Endometrial microvascular endothelial cells (primary cell): ENCODE measurements around the gene ADD3. TPM values are rescaled to one million over a fixed set of nuclear protein-coding genes. Genes with fewer than 3 reads are reported as not detected.

Source experiments
- in situ Hi-C: cut with HindIII; loops from 2 replicates; pipeline ENCODE4 v1.10.0; 2017; ENCODE audit warnings: low sequenced_read_pairs, low pct_unique_long_range_greater_than_20kb; ENCODE audit errors: inconsistent ontology term
- total RNA-seq: library from RNA; depleted of rRNA; stranded (reverse); fragments of >200 nt; gene quantifications from one replicate; pipeline ENCODE4 v1.2.3, GENCODE V29; 2015; ENCODE audit errors: inconsistent ontology term

ADD3 gene
- total RNA-seq, 1 donor from 2014 or later: 11.0 TPM

DNA sequence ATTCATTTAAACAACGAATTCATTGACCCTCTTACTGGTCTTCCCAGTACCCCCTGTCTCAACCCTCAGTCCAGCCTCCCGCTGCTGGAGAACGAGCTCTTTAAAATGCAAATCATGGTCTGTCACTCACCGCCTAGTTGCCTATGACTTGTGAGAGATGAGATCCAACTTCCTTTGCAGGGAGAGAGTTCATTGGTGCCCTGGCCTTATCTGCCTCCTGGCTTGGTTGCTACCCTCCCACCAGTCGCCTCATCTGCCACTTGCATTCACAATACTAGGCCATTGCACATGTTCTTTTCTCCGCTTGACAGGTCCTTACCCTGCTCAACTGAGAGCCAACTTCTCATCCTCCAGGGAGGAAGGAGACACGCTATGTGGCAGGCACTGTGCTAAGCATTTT lies 145.6 kb downstream of the ADD3 start:
- in situ Hi-C loops: no loop called here

DNA sequence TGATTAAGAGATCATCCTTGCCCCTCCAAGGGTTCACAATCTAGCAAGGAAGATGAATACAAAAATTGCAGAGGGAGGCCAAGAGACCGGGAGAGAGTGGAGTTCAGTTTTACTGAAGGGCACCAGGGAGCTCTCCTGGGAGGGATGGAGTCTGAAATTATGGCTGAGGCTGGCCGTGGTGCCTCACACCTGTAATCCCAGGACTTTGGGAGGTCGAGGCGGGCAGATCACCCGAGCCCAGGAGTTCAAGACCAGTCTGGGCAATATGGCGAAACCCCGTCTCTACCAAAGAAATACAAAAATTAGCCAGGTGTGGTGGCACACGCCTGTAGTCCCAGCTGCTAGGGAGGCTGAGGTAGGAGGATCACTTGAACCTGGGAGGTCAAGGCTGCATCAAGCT lies 148.3 kb downstream of the ADD3 start:
- in situ Hi-C loops: no loop called here

DNA sequence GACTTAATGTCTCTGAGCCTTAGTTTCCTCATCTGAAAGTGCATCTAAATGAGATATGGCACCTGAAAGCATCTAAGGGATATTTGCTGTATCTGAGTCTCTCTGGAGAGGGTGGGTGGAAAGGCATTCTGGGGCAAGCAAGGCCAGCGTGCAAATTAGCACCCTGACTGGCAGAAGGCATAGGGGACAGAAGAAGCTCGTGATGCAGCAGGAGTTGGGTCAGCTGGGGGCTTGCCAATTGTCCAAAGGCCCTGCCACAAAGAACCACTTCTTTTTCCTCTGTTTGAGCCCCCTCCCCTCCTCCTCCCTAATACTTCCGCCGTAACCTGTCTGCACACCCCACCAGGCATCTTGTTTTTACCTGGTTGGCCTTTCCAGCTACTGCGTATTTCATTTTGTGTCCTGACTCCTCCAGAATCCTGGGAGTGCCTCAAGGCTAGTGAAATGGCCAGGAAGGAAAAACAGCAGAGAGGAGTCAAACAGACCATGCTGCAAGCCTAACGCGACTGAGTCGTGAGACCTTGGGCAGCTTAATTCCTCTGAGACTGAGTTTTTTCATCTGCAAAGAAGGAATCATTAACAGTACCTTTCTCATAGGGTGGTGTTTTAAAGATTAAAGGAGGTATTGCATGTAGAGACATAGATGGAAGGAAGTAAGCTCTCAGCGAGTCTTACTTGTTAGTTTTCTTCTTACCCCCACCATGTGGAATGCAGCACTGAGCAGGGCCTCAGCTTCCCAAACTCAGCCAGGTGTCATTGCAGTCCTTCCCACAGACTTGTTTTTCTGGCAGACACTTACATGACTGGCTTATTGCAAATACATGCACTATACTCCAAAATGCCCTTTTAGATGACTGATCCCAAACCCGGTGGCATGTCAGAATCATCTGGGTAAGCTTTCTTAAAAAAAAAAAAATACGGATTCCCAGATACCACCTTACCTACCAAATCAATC lies 150.5 kb downstream of the ADD3 start:
- in situ Hi-C loops: no loop called here

DNA sequence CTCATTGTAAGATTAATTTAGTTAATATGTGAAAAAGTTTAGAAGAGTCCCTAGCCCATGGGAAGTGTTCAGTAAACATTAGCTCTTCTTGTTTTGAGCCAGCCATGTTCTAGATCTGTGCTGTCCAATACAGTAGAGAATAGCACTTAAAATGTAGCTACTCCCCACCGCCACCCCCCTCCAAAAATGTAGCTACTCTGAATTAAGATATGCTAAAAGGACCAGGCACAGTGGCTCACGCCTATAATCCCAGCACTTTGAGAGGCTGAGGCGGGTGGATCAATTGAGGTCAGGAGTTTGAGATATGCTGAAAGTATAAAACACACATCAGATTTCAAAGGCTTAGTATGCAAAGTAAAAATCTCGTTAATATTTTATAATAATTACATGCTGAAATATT lies 152.3 kb downstream of the ADD3 start:
- in situ Hi-C loops: no loop called here

DNA sequence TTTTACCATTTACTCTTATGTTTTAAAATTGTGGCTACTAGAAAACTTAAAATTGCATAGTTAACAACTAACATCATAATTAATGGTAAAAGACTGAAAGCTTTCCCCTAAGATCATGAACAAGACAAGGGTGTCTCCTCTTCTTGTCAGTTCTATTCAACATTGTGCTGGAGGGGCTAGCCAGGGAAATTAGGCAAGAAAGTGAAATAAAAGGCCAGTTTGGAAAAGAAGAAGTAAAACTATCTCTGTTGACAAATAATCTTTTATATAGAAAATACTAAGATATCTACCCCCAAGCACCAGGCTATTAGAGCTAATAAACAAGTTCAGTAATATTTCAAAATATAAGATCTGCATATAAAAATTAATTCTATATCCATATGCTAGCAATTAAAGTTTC lies 152.7 kb downstream of the ADD3 start:
- in situ Hi-C loops: no loop called here

DNA sequence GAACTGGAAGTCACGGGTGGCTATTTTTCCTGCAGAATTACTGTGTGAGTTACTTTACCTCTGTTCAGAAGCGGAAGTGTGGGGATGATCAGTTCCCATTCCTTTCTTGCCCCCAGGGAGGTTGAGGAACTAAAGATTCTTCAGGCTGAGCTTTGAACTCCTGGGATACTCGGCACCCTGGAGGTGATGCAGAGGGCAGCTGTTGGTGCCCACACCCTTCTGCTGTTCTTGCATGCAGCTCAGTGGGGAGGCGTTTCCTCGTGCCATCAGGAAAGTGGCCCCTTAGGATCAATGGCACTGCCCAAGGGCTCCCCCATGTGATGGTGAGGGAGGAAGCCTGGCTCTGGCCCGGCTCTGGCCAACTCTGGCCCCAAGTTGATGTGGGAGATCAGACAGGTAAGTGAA lies 155.0 kb downstream of the ADD3 start:
- in situ Hi-C loops: no loop called here

DNA sequence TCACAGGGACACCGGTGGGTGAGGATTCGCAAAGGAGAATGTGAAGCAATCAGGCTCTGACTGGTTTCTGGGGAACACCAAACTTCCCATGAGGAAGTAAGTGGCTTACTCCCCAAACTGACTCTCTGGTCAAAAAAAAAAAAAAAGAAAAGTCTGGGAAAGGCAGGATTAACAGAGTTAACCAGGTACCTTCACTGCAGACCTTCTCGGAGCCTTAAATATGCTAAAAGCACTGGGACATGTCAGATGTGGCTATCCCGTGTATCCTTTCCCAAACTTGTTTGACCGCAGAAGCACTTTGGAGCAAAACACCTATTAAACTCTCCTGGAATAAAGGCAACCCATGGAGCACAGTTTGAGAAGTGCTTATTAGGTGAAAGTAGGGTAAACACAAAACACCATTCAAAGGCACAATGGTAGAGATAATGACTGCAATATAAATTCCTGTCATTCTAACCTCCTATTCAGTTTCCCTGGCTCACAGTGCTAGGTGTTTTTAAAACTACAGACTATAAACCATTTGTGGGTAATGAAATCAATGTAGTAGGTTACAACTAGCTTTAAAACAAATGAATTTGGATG lies 155.5 kb downstream of the ADD3 start:
- in situ Hi-C loops: no loop called here

DNA sequence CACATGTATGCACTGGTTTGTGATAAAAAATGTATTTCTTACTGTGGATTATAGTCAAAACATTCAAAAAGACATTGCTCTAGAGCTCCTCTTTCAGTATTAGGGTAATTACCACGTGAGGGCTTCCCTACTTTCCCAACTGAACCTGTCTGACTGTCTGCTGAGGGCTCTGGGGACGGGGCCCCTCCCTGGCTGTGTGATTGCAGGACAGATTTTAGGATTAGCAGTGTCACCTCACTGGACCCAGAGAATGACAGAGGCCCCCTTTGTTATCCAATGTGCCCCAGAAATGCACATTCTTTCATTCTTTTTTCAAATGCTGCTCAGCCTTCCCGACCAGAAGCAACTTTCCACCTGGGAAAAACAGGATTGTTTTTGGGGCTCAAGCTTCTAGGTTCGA lies 156.1 kb downstream of the ADD3 start:
- in situ Hi-C loops: no loop called here

DNA sequence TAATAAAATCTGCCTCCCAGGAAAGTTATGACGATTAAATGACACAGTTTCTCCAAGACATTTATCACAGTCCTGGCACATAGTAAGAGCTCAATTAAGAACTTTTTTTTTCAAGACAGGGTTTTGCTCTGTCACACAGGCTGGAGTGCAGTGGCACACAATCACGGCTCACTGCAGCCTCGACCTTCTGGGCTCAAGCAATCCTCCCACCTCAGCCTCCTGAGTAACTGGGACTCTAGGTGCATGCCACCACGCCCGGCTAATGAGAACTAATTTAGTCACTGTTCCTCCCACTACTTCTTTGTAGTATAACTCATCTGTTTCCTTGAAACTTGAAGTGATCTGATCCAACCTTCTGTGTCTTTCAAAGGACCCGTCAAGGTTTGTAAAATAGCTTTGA lies 157.5 kb downstream of the ADD3 start:
- in situ Hi-C loops: no loop called here

DNA sequence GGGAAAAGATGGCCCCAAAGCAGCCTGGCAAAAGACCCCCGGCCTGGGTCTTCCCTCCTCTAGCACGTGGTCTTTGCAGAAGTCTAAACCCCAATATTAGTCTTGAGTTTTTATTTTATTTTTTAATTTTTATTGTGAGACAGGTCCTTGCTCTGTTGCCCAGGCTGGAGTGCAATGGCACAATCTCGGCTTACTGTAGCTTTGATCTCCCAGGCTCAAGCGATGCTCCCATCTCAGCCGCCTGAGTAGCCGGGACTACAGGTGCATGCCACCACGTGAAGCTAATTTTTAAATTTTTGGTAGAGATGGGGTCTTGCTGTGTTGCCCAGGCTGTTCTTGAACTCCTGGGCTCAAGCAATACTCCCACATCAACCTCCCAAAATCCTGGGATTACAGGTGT lies 159.4 kb downstream of the ADD3 start:
- in situ Hi-C loops: no loop called here

DNA sequence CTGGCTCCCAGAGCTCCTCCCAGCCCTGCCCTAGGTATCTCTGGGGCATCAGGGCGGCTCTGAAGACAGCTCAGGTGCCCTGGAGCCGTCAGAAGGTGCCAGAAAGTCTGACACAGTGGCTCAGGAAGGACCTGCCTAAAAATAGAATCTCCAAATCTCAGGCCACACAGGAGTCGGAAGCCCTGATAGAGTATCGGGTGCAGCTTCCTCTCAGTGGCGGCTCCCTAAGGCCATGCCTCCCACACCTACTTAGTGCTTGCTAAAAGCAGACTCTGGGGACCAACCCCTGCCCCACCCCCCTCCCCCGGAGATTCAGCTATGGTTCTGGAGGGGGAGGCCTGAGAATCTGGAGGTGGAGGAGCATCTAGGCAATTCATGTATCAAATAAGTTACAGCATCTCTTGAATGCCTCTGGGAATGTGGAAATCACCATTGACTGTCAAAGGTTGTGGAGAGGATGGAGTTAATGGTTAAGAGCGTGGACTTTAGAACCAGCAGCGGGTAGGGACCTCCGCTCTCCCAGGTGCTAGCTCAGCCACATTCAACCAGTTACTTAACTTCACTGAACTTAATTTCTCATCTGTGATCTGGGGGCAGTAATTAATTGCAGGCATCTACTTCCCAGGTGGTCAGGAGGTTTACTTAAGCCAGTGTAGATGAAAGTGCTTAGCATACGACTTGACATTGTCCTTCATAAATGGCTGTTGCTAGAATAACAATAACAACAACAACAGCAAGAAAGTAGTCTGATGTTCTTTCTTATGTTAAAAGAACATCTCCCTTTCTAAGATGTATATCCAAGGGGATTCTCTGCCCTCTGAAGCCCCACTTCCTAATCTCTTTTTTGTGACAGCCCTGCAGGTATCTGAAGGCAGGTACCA lies 161.1 kb downstream of the ADD3 start:
- in situ Hi-C loops: no loop called here

DNA sequence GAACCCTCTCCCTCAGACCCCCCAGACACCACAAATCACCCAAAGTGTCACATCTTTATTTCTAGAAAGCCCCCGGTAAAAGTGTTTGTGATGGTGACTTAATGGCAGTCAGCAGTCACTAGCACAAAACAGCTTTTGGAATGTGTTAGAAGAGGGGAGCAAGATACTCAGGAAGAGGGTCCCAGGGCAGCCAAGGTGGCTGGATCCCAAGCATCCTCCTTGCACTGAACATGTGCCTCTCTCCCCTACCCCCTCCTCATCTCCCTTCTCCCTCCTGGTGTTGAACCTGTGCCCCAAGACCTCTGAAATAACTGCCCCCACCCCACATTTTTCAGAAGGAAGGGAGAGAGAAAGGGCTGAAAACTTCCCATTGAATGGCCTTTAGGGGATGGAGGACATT lies 161.8 kb downstream of the ADD3 start:
- in situ Hi-C loops: no loop called here

DNA sequence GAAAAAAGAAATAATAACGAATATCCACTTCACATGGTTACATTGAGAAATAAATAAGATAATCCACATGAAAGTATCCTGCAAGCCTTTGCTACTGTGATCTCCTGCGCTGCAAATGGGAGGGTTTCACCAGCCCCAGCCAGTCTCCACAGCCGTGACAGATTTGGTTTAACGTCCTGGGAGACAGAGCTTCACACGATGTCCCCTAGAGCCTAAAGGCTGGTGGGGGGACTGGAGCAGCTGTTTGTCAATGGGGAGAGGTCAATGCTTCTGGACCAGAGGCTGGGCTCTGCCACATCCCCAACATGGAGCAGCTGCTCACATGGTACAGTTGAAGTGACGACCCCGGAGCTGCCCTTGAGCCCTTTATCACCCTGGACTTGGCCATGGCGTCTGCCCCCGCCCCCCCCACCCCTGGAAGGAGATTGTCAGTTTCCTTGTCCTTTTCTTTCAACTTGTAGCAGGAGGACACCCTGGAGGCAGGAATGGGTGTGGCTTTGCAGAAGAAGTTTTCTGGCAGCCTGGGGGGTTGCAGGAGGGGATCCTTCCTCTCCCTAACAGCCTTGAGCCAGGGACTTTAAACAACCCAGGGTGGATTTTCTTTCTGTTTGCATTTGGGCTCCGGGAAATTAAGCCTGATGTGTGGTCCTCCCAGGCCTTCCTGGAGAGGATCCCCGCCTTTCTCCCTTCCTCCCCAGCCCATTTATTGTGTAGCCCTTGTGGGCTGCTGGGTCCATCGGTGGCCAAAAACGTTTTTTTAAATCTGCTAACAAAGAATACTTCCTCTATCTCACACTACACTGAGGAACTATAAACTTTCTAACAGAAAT lies 162.6 kb downstream of the ADD3 start:
- in situ Hi-C loops: no loop called here

DNA sequence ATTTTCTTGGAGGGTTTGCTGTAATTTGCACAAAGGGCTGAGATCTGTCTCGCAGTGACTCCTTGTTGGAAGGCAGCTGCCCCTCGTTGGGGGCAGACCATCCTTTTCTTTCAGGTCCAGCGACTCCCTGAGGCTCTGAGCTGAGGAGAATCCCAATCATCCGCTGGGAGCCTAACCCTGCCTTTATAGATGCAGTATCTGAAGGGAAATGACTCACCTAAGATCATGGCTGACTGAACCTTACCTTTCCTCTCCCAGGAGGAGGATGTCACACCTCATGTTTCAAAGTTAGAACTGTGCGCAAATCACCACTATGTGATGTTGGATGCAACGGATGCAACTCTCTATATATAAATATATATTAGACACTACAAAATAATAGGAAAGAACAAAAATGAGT lies 163.2 kb downstream of the ADD3 start:
- in situ Hi-C loops: no loop called here

DNA sequence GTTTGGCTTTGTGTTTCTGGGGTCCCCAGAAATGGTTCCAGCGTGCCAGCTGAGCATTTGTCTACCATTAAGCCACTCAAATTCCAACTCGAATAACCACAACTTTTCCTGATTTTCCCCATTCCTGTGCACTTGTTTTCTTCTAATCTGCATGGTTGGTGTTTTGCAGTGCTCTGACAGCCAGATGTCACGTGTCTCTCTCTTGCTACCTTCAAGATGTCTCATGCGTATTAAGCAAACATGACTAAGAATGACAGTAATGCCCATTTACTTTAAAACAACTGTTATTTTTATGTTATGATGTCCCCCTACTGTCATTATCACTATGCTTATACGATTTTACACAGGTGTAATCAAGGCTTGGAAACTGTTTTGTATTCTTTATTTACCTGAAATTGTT lies 164.4 kb downstream of the ADD3 start:
- in situ Hi-C loops: no loop called here

DNA sequence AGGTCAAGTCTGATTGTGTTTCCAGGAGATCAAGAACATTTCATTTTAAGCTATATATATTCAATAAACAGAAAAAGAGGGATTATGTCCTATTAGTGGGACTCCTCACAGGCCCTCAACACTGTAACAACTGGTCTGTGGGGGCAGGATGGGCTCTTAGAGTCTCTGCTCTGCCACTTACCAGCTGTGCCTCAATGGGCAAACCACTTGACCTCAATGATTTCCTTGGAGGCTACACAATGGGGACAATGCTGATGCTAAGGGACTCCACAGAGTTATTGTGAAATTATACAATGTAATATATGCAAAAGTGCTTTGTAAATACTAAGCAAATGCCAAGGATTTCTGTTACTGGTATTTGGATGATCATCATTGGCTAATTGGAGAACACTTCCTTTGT lies 166.4 kb downstream of the ADD3 start:
- in situ Hi-C loops: no loop called here

DNA sequence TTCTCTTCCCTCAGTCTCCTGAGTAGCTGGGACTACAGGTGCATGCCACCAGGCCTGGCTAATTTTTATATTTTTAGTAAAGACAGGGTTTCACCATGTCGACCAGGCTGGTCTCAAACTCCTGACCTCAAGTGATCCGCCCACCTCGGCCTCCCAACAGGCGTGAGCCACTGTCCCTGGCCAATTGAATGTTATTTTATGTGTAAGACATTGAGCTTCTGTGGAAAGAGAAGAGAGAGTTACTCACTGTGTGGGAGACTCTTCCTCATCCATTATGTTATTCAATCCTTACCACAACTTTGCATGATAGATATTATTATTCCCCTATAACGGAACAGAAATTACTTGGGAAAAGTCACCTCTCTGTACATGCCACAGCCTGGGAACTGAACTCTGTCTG lies 167.0 kb downstream of the ADD3 start:
- in situ Hi-C loops: no loop called here

DNA sequence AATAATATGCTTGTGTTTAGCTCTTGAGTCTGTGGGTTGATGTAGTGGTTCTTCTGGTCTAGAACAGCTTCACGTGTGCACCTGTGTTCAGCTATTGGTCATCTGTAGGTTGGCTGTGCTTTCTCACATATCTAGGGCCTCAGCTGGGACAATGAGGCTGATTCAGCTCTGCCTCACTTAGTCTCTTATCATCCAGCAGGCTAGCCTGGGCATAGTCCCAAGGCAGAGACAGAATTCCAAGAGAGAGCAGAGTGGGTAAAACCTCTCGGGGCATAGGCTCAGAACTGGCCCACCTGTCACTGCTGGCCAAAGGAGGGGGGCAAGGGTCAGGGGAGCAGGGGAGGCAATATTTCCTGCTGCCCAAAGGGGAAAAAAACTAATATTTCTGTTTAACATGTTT lies 167.6 kb downstream of the ADD3 start:
- in situ Hi-C loops: no loop called here
